GM12878 (cell line): Measurements from ENCODE around the gene HLTF. TPM values are rescaled to one million over a fixed set of nuclear protein-coding genes. Genes with fewer than 3 reads are reported as not detected.

Experiments
- BACH1 ChIP-seq: fragments of 450-650 bp; IDR thresholded peaks from 2 replicates; pipeline ENCODE4 v1.6.1; 2017; ENCODE audit warnings: mild to moderate bottlenecking, borderline replicate concordance
- CBFB ChIP-seq: IDR thresholded peaks from 2 replicates; pipeline ENCODE4 v1.6.1; 2016; ENCODE audit warnings: antibody characterized with exemption, low read depth
- E2F4 ChIP-seq: IDR thresholded peaks from 2 replicates; pipeline ENCODE4 v1.6.1; 2012; ENCODE audit warnings: low read depth, low read length, improper control_type of control experiment
- IRF4 ChIP-seq: IDR thresholded peaks from 2 replicates; pipeline ENCODE4 v1.6.1; 2011; ENCODE audit warnings: low read depth, low read length
- KDM1A ChIP-seq: fragments of 200-600 bp; sonication (generic); IDR thresholded peaks from 2 replicates; pipeline ENCODE4 v1.6.1; 2016; ENCODE audit warnings: borderline replicate concordance
- MEF2B ChIP-seq: fragments of 450-650 bp; IDR thresholded peaks from 2 replicates; pipeline ENCODE4 v1.6.1; 2018; ENCODE audit warnings: mild to moderate bottlenecking, moderate library complexity; ENCODE audit not compliant: partially characterized antibody, poor library complexity, severe bottlenecking
- MXI1 ChIP-seq: fragments of 150-350 bp; IDR thresholded peaks from 2 replicates; pipeline ENCODE4 v1.6.1; 2011; ENCODE audit warnings: low read depth, mild to moderate bottlenecking, inconsistent platforms, low read length, improper control_type of control experiment
- NR2C2 ChIP-seq: IDR thresholded peaks from 2 replicates; pipeline ENCODE4 v1.6.1; 2011; ENCODE audit warnings: borderline replicate concordance, low read depth; ENCODE audit not compliant: control insufficient read depth, insufficient read length
- PAX8 ChIP-seq: fragments of 450-650 bp; IDR thresholded peaks from 2 replicates; pipeline ENCODE4 v1.6.1; 2017; ENCODE audit warnings: mild to moderate bottlenecking, moderate library complexity
- PBX3 ChIP-seq: IDR thresholded peaks from 2 replicates; pipeline ENCODE4 v1.6.1; 2011; ENCODE audit warnings: mild to moderate bottlenecking, low read depth, low read length, moderate library complexity; ENCODE audit not compliant: insufficient replicate concordance
- PML ChIP-seq: IDR thresholded peaks from 2 replicates; pipeline ENCODE4 v1.6.1; 2012; ENCODE audit warnings: low read length, inconsistent platforms
- RCOR1 ChIP-seq: conservative IDR thresholded peaks from 2 replicates; pipeline ENCODE4 v1.6.1; 2012; ENCODE audit warnings: low read depth, low read length, improper control_type of control experiment
- SMC3 ChIP-seq: IDR thresholded peaks from 2 replicates; pipeline ENCODE4 v1.6.1; 2011; ENCODE audit warnings: low read length, improper control_type of control experiment, borderline replicate concordance
- TBL1XR1 ChIP-seq: IDR thresholded peaks from 2 replicates; pipeline ENCODE4 v1.6.1; 2012; ENCODE audit warnings: low read depth, low read length, improper control_type of control experiment
- TCF12 ChIP-seq: IDR thresholded peaks from 2 replicates; pipeline ENCODE4 v1.6.1; 2011; ENCODE audit warnings: low read depth, mild to moderate bottlenecking, low read length
- ZNF24 ChIP-seq: fragments of 450-650 bp; IDR thresholded peaks from 2 replicates; pipeline ENCODE4 v1.6.1; 2017; ENCODE audit warnings: antibody characterized with exemption, mild to moderate bottlenecking
- polyA plus RNA-seq, 11 experiments: library from polyadenylated mRNA; depleted of rRNA in 4 of 11; unstranded in 6 of 11; stranded (reverse) in 5 of 11; fragments of >200 nt; fragmentation: Nextera tagmentation in 4 of 11; fragmentation: Illumina TruSeq in 1 of 11; extraction: Ambion mirVana in 4 of 11; extraction: Trizol in 1 of 11; gene quantifications; 1 replicate in 1 of 11; 2 replicates in 10 of 11; pipeline versions ENCODE4 v1.2.1 to v1.2.3, GENCODE V29; 2011 to 2016; ENCODE audit warnings: inconsistent platforms in 2 of 11, missing spikeins in 2 of 11, low read depth in 1 of 11
- total RNA-seq, 4 experiments: library from RNA; depleted of rRNA in 3 of 4; stranded (reverse); fragments of >200 nt in 3 of 4; fragmentation: Illumina TruSeq in 1 of 4; extraction: Trizol in 1 of 4; gene quantifications; 2 replicates each; pipeline versions ENCODE4 v1.2.1 to v1.2.3, GENCODE V29; 2013 to 2021
- TF ChIP-seq, protein P1 (sequence below), 3 experiments: IDR thresholded peaks in 2 of 3; conservative IDR thresholded peaks in 1 of 3; 2 replicates each; pipeline ENCODE4 v1.5.1; 2011; ENCODE audit warnings: low read depth in 3 of 3, low read length in 3 of 3, mild to moderate bottlenecking in 3 of 3, control low read depth in 2 of 3, moderate library complexity in 2 of 3, inconsistent platforms in 1 of 3, mixed read lengths in 1 of 3; ENCODE audit not compliant: control insufficient read depth in 2 of 3, insufficient read depth in 1 of 3; ENCODE audit errors: extremely low read depth in 1 of 3
- TF ChIP-seq, protein P2 (sequence below): fragments of 450-650 bp; IDR thresholded peaks from 2 replicates; pipeline ENCODE4 v1.6.1; 2017; ENCODE audit warnings: mild to moderate bottlenecking, moderate library complexity
- TF ChIP-seq, protein P3 (sequence below): fragments of 450-650 bp; IDR thresholded peaks from 2 replicates; pipeline ENCODE4 v1.6.1; 2016; ENCODE audit warnings: mild to moderate bottlenecking

The HLTF gene
- total and polyA plus RNA-seq, 10 of the 15 experiments (the other 5 are each of a cell fraction or from before 2014, with no cell fraction given) = 13.7 to 50.4 (median 31.7) TPM

GRCh38 chr3:149120051-149120972, 34.0 kb upstream of the HLTF start (continued):
- TF ChIP-seq E2F4 = no peak
- no peak for TF ChIP-seq KDM1A
- TF ChIP-seq PML = no peak
- TF ChIP-seq IRF4 = no peak
- TF ChIP-seq CBFB = no peak
- no peak for TF ChIP-seq RCOR1
- TF ChIP-seq, protein P1, sequence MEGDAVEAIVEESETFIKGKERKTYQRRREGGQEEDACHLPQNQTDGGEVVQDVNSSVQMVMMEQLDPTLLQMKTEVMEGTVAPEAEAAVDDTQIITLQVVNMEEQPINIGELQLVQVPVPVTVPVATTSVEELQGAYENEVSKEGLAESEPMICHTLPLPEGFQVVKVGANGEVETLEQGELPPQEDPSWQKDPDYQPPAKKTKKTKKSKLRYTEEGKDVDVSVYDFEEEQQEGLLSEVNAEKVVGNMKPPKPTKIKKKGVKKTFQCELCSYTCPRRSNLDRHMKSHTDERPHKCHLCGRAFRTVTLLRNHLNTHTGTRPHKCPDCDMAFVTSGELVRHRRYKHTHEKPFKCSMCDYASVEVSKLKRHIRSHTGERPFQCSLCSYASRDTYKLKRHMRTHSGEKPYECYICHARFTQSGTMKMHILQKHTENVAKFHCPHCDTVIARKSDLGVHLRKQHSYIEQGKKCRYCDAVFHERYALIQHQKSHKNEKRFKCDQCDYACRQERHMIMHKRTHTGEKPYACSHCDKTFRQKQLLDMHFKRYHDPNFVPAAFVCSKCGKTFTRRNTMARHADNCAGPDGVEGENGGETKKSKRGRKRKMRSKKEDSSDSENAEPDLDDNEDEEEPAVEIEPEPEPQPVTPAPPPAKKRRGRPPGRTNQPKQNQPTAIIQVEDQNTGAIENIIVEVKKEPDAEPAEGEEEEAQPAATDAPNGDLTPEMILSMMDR (IDR thresholded peaks at IDR 0.05 in 2 of 3, conservative IDR thresholded peaks at IDR 0.05 in 1 of 3; ENCODE audit: control insufficient read depth in 2 of 3, extremely low read depth in 1 of 3, insufficient read depth in 1 of 3, low read depth in 3 of 3, low read length in 3 of 3) = peak; percentile 53 to 73 (median 55); a peak in 5 of 6 replicates
- no peak for TF ChIP-seq NR2C2
- no peak for TF ChIP-seq TBL1XR1
- no peak for TF ChIP-seq PAX8
- TF ChIP-seq SMC3 = peak; percentile 96
- no peak for TF ChIP-seq ZNF24
- TF ChIP-seq MEF2B = no peak
- no peak for TF ChIP-seq BACH1
- TF ChIP-seq MXI1 = no peak
- TF ChIP-seq, protein P2, sequence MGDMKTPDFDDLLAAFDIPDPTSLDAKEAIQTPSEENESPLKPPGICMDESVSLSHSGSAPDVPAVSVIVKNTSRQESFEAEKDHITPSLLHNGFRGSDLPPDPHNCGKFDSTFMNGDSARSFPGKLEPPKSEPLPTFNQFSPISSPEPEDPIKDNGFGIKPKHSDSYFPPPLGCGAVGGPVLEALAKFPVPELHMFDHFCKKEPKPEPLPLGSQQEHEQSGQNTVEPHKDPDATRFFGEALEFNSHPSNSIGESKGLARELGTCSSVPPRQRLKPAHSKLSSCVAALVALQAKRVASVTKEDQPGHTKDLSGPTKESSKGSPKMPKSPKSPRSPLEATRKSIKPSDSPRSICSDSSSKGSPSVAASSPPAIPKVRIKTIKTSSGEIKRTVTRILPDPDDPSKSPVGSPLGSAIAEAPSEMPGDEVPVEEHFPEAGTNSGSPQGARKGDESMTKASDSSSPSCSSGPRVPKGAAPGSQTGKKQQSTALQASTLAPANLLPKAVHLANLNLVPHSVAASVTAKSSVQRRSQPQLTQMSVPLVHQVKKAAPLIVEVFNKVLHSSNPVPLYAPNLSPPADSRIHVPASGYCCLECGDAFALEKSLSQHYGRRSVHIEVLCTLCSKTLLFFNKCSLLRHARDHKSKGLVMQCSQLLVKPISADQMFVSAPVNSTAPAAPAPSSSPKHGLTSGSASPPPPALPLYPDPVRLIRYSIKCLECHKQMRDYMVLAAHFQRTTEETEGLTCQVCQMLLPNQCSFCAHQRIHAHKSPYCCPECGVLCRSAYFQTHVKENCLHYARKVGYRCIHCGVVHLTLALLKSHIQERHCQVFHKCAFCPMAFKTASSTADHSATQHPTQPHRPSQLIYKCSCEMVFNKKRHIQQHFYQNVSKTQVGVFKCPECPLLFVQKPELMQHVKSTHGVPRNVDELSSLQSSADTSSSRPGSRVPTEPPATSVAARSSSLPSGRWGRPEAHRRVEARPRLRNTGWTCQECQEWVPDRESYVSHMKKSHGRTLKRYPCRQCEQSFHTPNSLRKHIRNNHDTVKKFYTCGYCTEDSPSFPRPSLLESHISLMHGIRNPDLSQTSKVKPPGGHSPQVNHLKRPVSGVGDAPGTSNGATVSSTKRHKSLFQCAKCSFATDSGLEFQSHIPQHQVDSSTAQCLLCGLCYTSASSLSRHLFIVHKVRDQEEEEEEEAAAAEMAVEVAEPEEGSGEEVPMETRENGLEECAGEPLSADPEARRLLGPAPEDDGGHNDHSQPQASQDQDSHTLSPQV = peak; percentile 82
- no peak for TF ChIP-seq PBX3
- TF ChIP-seq TCF12 = no peak
- TF ChIP-seq, protein P3, sequence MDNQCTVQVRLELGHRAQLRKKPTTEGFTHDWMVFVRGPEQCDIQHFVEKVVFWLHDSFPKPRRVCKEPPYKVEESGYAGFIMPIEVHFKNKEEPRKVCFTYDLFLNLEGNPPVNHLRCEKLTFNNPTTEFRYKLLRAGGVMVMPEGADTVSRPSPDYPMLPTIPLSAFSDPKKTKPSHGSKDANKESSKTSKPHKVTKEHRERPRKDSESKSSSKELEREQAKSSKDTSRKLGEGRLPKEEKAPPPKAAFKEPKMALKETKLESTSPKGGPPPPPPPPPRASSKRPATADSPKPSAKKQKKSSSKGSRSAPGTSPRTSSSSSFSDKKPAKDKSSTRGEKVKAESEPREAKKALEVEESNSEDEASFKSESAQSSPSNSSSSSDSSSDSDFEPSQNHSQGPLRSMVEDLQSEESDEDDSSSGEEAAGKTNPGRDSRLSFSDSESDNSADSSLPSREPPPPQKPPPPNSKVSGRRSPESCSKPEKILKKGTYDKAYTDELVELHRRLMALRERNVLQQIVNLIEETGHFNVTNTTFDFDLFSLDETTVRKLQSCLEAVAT = no peak
